HEK293 (cell line): ENCODE data around the gene DGKB.

Experiments
- CTCF ChIA-PET: fragments of 350-600 bp; formaldehyde crosslinking; extraction: SDS; loops from one replicate; lab custom pipeline; 2021; ENCODE audit warnings: antibody characterized with exemption; lab: Yijun Ruan, JAX
- POLR2A ChIA-PET: fragments of 300-600 bp; formaldehyde crosslinking; extraction: SDS; loops from one replicate; lab custom pipeline; 2020; ENCODE audit warnings: antibody characterized with exemption, inconsistent platforms; lab: Yijun Ruan, JAX
- H3K27ac ChIP-seq: fragments of 200-500 bp; sonication (Bioruptor generic); 2 replicates; pipeline ENCODE4 v1.5.1; 2014; ENCODE audit warnings: low read depth, low read length, control low read depth, inconsistent platforms; ENCODE audit errors: extremely low read depth
- H3K36me3 ChIP-seq, 2 experiments: fragments of 200-500 bp in 1 of 2; sonication (Bioruptor generic) in 1 of 2; 1 replicate in 1 of 2; 2 replicates in 1 of 2; pipeline ENCODE4 v1.5.1; 2014 to 2017; ENCODE audit warnings: inconsistent platforms in 2 of 2, low read length in 2 of 2; ENCODE audit not compliant: control insufficient read depth in 2 of 2, insufficient read depth in 1 of 2
- H3K4me1 ChIP-seq: fragments of 200-500 bp; sonication (Bioruptor generic); 2 replicates; pipeline ENCODE4 v1.5.1; 2014; ENCODE audit warnings: mild to moderate bottlenecking, low read length, inconsistent platforms; ENCODE audit not compliant: control insufficient read depth, insufficient read depth
- H3K4me3 ChIP-seq: 2 replicates; pipeline ENCODE4 v1.5.1; 2011; ENCODE audit warnings: low read depth, mild to moderate bottlenecking, control low read depth, low read length, moderate library complexity
- H3K9me3 ChIP-seq: fragments of 200-500 bp; sonication (Bioruptor generic); 2 replicates; pipeline ENCODE4 v1.5.1; 2014; ENCODE audit warnings: low read depth, low read length, inconsistent platforms; ENCODE audit not compliant: control insufficient read depth, insufficient read depth
- EGR2 ChIP-seq: fragments of 450-650 bp; formaldehyde crosslinking; IDR thresholded peaks from 2 replicates; pipeline ENCODE4 v1.5.1; 2016; ENCODE audit warnings: low read depth, missing biosample characterization, missing genetic modification characterization
- FEZF1 ChIP-seq: fragments of 450-650 bp; formaldehyde crosslinking; IDR thresholded peaks from 2 replicates; pipeline ENCODE4 v1.5.1; 2016; ENCODE audit warnings: missing biosample characterization, missing genetic modification characterization
- GFI1B ChIP-seq: fragments of 450-650 bp; formaldehyde crosslinking; IDR thresholded peaks from 2 replicates; pipeline ENCODE4 v1.5.1; 2016; ENCODE audit warnings: missing biosample characterization, missing genetic modification characterization
- OSR2 ChIP-seq: fragments of 450-650 bp; formaldehyde crosslinking; IDR thresholded peaks from 2 replicates; pipeline ENCODE4 v1.5.1; 2016; ENCODE audit warnings: missing biosample characterization, missing genetic modification characterization
- OVOL3 ChIP-seq: fragments of 450-650 bp; formaldehyde crosslinking; IDR thresholded peaks from 2 replicates; pipeline ENCODE4 v1.5.1; 2016; ENCODE audit warnings: missing biosample characterization, missing genetic modification characterization
- ZNF114 ChIP-seq: fragments of 450-650 bp; formaldehyde crosslinking; IDR thresholded peaks from 2 replicates; pipeline ENCODE4 v1.5.0; 2017; ENCODE audit warnings: missing biosample characterization, missing genetic modification characterization
- ZNF16 ChIP-seq: fragments of 450-650 bp; formaldehyde crosslinking; IDR thresholded peaks from 2 replicates; pipeline ENCODE4 v1.5.1; 2016; ENCODE audit warnings: low read depth, missing biosample characterization, missing genetic modification characterization
- ZNF174 ChIP-seq: fragments of 450-650 bp; formaldehyde crosslinking; IDR thresholded peaks from 2 replicates; pipeline ENCODE4 v1.5.0; 2017; ENCODE audit warnings: missing biosample characterization, mild to moderate bottlenecking, missing genetic modification characterization
- ZNF223 ChIP-seq: fragments of 450-650 bp; formaldehyde crosslinking; IDR thresholded peaks from 2 replicates; pipeline ENCODE4 v1.5.1; 2016; ENCODE audit warnings: missing biosample characterization, missing genetic modification characterization
- ZNF404 ChIP-seq: fragments of 450-650 bp; formaldehyde crosslinking; IDR thresholded peaks from 2 replicates; pipeline ENCODE4 v1.5.1; 2017; ENCODE audit warnings: missing biosample characterization, missing genetic modification characterization
- ZNF416 ChIP-seq: fragments of 450-650 bp; formaldehyde crosslinking; IDR thresholded peaks from 2 replicates; pipeline ENCODE4 v1.5.1; 2016; ENCODE audit warnings: missing biosample characterization, missing genetic modification characterization
- ZNF510 ChIP-seq: fragments of 450-650 bp; formaldehyde crosslinking; IDR thresholded peaks from 2 replicates; pipeline ENCODE4 v1.5.1; 2018; ENCODE audit warnings: mild to moderate bottlenecking, missing genetic modification characterization, missing biosample characterization; ENCODE audit not compliant: insufficient replicate concordance
- ZNF530 ChIP-seq: fragments of 450-650 bp; formaldehyde crosslinking; IDR thresholded peaks from 2 replicates; pipeline ENCODE4 v1.5.1; 2016; ENCODE audit warnings: low read depth, missing biosample characterization, missing genetic modification characterization
- ZNF548 ChIP-seq: fragments of 450-650 bp; formaldehyde crosslinking; IDR thresholded peaks from 2 replicates; pipeline ENCODE4 v1.5.1; 2016; ENCODE audit warnings: missing biosample characterization, missing genetic modification characterization
- ZNF596 ChIP-seq: fragments of 450-650 bp; IDR thresholded peaks from 2 replicates; pipeline ENCODE4 v1.5.0; 2018; ENCODE audit warnings: missing biosample characterization, mild to moderate bottlenecking, missing genetic modification characterization, moderate library complexity
- ZNF626 ChIP-seq: fragments of 450-650 bp; sonication (Bioruptor Pico); formaldehyde crosslinking; IDR thresholded peaks from 2 replicates; pipeline ENCODE4 v1.5.1; 2018; ENCODE audit warnings: missing biosample characterization, missing genetic modification characterization, inconsistent platforms
- ZNF768 ChIP-seq: fragments of 450-650 bp; formaldehyde crosslinking; IDR thresholded peaks from 2 replicates; pipeline ENCODE4 v1.5.1; 2018; ENCODE audit warnings: missing biosample characterization, mild to moderate bottlenecking, missing genetic modification characterization
- ZNF792 ChIP-seq: fragments of 450-650 bp; formaldehyde crosslinking; IDR thresholded peaks from 2 replicates; pipeline ENCODE4 v1.5.1; 2016; ENCODE audit warnings: missing biosample characterization, missing genetic modification characterization
- TF ChIP-seq, protein P1 (sequence below): fragments of 450-650 bp; formaldehyde crosslinking; IDR thresholded peaks from 2 replicates; pipeline ENCODE4 v1.5.1; 2016; ENCODE audit warnings: missing biosample characterization, missing genetic modification characterization
- TF ChIP-seq, protein P2 (sequence below): fragments of 450-650 bp; formaldehyde crosslinking; IDR thresholded peaks from 2 replicates; pipeline ENCODE4 v1.5.1; 2016; ENCODE audit warnings: missing biosample characterization, missing genetic modification characterization
- TF ChIP-seq, protein P3 (sequence below): fragments of 450-650 bp; formaldehyde crosslinking; IDR thresholded peaks from 2 replicates; pipeline ENCODE4 v1.5.1; 2016; ENCODE audit warnings: missing biosample characterization, missing genetic modification characterization
- TF ChIP-seq, protein P4 (sequence below): fragments of 450-650 bp; formaldehyde crosslinking; IDR thresholded peaks from 2 replicates; pipeline ENCODE4; 2016; ENCODE audit warnings: missing biosample characterization, missing genetic modification characterization

Gene DGKB

DNA sequence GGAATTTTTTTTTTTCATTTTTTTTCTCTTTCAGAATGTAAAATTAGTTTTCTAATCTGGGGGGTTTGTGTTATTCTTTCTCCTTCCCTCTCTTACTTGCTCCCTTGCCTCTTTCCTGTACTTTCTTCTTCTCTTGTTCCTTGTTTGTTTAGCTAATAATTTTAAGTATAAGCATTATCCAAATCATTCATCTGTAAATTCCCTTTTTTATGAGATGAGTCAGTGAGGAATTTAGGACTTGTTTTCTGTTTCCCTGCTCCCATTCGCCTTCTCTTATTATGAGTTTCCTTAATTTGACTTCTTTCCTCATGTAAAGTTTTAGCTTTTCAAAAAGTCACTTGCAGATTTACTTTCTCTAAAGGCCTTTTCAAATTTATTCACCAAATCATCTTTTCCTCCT is 758.4 kb downstream of the DGKB start (continued):
- TF ChIP-seq, protein P1, sequence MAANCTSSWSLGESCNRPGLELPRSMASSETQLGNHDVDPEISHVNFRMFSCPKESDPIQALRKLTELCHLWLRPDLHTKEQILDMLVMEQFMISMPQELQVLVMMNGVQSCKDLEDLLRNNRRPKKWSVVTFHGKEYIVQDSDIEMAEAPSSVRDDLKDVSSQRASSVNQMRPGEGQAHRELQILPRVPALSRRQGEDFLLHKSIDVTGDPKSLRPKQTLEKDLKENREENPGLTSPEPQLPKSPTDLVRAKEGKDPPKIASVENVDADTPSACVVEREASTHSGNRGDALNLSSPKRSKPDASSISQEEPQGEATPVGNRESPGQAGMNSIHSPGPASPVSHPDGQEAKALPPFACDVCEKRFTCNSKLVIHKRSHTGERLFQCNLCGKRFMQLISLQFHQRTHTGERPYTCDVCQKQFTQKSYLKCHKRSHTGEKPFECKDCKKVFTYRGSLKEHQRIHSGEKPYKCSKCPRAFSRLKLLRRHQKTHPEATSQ (tag by site-specific recombination) = no peak
- TF ChIP-seq ZNF174 (tag by site-specific recombination) (no peak), ZNF404 (tag by site-specific recombination) (no peak), ZNF530 (tag by site-specific recombination) (no peak), ZNF510 (tag by site-specific recombination) (no peak), OSR2 (tag by site-specific recombination) (no peak), GFI1B (no peak), FEZF1 (tag by site-specific recombination) (no peak), OVOL3 (tag by site-specific recombination) (no peak)
- TF ChIP-seq, protein P2, sequence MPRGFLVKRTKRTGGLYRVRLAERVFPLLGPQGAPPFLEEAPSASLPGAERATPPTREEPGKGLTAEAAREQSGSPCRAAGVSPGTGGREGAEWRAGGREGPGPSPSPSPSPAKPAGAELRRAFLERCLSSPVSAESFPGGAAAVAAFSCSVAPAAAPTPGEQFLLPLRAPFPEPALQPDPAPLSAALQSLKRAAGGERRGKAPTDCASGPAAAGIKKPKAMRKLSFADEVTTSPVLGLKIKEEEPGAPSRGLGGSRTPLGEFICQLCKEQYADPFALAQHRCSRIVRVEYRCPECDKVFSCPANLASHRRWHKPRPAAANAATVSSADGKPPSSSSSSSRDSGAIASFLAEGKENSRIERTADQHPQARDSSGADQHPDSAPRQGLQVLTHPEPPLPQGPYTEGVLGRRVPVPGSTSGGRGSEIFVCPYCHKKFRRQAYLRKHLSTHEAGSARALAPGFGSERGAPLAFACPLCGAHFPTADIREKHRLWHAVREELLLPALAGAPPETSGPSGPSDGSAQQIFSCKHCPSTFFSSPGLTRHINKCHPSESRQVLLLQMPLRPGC (tag by site-specific recombination) = no peak
- TF ChIP-seq, protein P3, sequence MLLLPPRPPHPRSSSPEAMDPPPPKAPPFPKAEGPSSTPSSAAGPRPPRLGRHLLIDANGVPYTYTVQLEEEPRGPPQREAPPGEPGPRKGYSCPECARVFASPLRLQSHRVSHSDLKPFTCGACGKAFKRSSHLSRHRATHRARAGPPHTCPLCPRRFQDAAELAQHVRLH (tag by site-specific recombination) = no peak

DNA sequence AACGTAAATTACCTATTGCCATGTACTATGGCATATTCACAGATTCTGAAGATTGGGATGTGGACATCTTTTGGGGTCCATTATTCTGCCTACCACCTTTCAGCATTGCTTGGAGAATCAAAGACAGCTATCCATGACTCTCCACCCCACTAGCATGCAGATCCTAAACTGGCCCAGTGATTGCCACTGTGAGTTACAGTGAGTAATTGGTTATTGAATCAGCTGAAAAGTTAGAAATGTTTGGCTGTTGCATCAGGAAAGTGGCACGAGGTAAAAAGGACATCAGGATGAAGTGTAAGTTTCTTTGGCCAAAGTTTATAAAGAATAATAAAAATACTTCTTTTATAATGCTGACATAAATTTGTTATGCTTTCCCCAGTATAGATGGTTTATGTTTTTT is 764.9 kb downstream of the DGKB start:
- Histone ChIP-seq H3K27ac (no peak overlapping the region), H3K4me3 (no peak overlapping the region), H3K4me1 (no peaks in the 10 kb centered on the region), H3K9me3 (no peaks in the 10 kb centered on the region), H3K36me3 (no peaks in the 10 kb centered on the region)
- ChIA-PET POLR2A (no interaction called here), CTCF (interaction anchor here (0.8 kb wide), 1 partner anchor 10 kb away, joined by 3 read pairs; no protein-coding TSS in a partner anchor)
- TF ChIP-seq GFI1B (no peak), ZNF548 (tag by site-specific recombination) (no peak), ZNF530 (tag by site-specific recombination) (no peak), ZNF223 (tag by site-specific recombination) (no peak), ZNF114 (tag by site-specific recombination) (no peak), ZNF16 (tag by site-specific recombination) (no peak), EGR2 (tag by site-specific recombination) (no peak), ZNF416 (no peak), ZNF792 (tag by site-specific recombination) (no peak), ZNF626 (tag by site-specific recombination) (no peak), ZNF596 (tag by site-specific recombination) (no peak), ZNF768 (tag by site-specific recombination) (no peak)
- TF ChIP-seq, protein P4, sequence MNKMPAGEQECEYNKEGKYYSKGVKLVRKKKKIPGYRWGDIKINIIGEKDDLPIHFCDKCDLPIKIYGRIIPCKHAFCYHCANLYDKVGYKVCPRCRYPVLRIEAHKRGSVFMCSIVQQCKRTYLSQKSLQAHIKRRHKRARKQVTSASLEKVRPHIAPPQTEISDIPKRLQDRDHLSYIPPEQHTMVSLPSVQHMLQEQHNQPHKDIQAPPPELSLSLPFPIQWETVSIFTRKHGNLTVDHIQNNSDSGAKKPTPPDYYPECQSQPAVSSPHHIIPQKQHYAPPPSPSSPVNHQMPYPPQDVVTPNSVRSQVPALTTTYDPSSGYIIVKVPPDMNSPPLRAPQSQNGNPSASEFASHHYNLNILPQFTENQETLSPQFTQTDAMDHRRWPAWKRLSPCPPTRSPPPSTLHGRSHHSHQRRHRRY (tag by site-specific recombination) = no peak
